Sciatic nerve (tissue), 2 donors: ENCODE data around the gene CLUH. TPM values are rescaled to one million over a fixed set of nuclear protein-coding genes. Genes with fewer than 3 reads are reported as not detected.

Experiments
- ATAC-seq: fragments of 200-7000 bp; cut with Tn5 transposase; one replicate; pipeline ENCODE4 v1.9.1; 2020; ENCODE audit warnings: mild to moderate bottlenecking, moderate library complexity
- DNase-seq: peaks from one replicate; pipeline ENCODE4 v3.0.0-alpha.2; 2020; ENCODE audit warnings: low spot score
- intact Hi-C: fragments of 100-400 bp; cut with DNase I; formaldehyde crosslinking; loops from one replicate; pipeline ENCODE4 v1.14.2; 2022
- total RNA-seq: library from RNA; stranded (reverse); fragmentation: NEBNext Ultra II Directional; extraction: Animal tissue kit (Norgen Biotek cat#: 25700); gene quantifications from one replicate; pipeline ENCODE4 v1.2.1, GENCODE V29; 2021
- donor health status: DM: no; HTN: no; CAD: no.
- donor health status: DM: no; HTN: no; CAD: no.

Gene CLUH
- 39.2 TPM for total RNA-seq

GRCh38 chr17:2711608-2712299 is at the start of gene CLUH:
CLUH (minus strand) TSS chr17:2711764; CDS start chr17:2711661, 103 bp downstream.
- peak; percentile 95 for ATAC-seq
- peak; percentile 98 for DNase-seq
- intact Hi-C loops = no loop called here

- DNase-seq (no peak), ATAC-seq (no peak)
- intact Hi-C loops = no loop called here
These were observed 47.3 kb upstream of the CLUH start for GRCh38 chr17:2758870-2759269.

GRCh38 chr17:2755891-2756724 is 44.5 kb upstream of the CLUH start:
- intact Hi-C loops = no loop called here
- ATAC-seq = no peak
- DNase-seq = no peak

GRCh38 chr17:2751491-2751890 is 39.9 kb upstream of the CLUH start:
- DNase-seq = no peak
- intact Hi-C loops = no loop called here
- no peak for ATAC-seq

GRCh38 chr17:2750721-2751120 is 39.2 kb upstream of the CLUH start:
- no peak for ATAC-seq
- DNase-seq = no peak
- intact Hi-C loops = no loop called here

- ATAC-seq = peak; percentile 91
- intact Hi-C loops = no loop called here
- DNase-seq = peak; percentile 84
These were observed 38.2 kb upstream of the CLUH start for GRCh38 chr17:2749784-2750181.

- DNase-seq = no peak
- intact Hi-C loops = no loop called here
- no peak for ATAC-seq
These were observed 37.7 kb upstream of the CLUH start, which contains the start of gene CCDC92B for GRCh38 chr17:2749058-2749783. CCDC92B (minus strand) TSS chr17:2749652; CDS start chr17:2735145, 14,507 bp downstream.

GRCh38 chr17:2745317-2746037 is 33.9 kb upstream of the CLUH start:
- intact Hi-C loops = no loop called here
- ATAC-seq (no peak), DNase-seq (no peak)

GRCh38 chr17:2737693-2738092 is 26.1 kb upstream of the CLUH start:
- DNase-seq = no peak
- intact Hi-C loops = no loop called here
- no peak for ATAC-seq

- intact Hi-C loops = no loop called here
- DNase-seq = no peak
- ATAC-seq = no peak
These were observed 25.4 kb upstream of the CLUH start for GRCh38 chr17:2736956-2737355.

GRCh38 chr17:2735896-2736295 is 24.3 kb upstream of the CLUH start:
- ATAC-seq (no peak), DNase-seq (no peak)
- intact Hi-C loops = no loop called here

GRCh38 chr17:2734939-2735338 is 23.4 kb upstream of the CLUH start:
- DNase-seq (no peak), ATAC-seq (no peak)
- intact Hi-C loops = no loop called here

- intact Hi-C loops = no loop called here
- DNase-seq (no peak), ATAC-seq (no peak)
These were observed 20.2 kb upstream of the CLUH start for GRCh38 chr17:2731807-2732206.

- intact Hi-C loops = no loop called here
- no peak for ATAC-seq
- DNase-seq = no peak
These were observed 19.3 kb upstream of the CLUH start for GRCh38 chr17:2730764-2731353.

GRCh38 chr17:2724784-2725164 is 13.2 kb upstream of the CLUH start:
- ATAC-seq (peak; percentile 36), DNase-seq (no peak)

GRCh38 chr17:2723997-2724783 is 12.6 kb upstream of the CLUH start:
- DNase-seq (no peak), ATAC-seq (peak; percentile 68)
- intact Hi-C loops = no loop called here

More at GRCh38 chr17:2724784-2725164, 13.2 kb upstream of the CLUH start:
- intact Hi-C loops = no loop called here

- intact Hi-C loops = no loop called here
- ATAC-seq = peak; percentile 26
These were observed 12.0 kb upstream of the CLUH start for GRCh38 chr17:2723505-2723996.

GRCh38 chr17:2722611-2723010 is 11.0 kb upstream of the CLUH start:
- no peak for DNase-seq
- intact Hi-C loops = no loop called here
- ATAC-seq = no peak

More at GRCh38 chr17:2723505-2723996, 12.0 kb upstream of the CLUH start:
- DNase-seq = no peak
